ENCODE measurements around the gene SEC14L3. TPM values are rescaled to one million over a fixed set of nuclear protein-coding genes. Genes with fewer than 3 reads are reported as not detected.

SEC14L3 gene
- total RNA-seq, 1 donor from 2014 or later, result 1.8 TPM

GRCh38 chr22:30432096-30432495 is 39.7 kb downstream of the SEC14L3 start:
- H3K27me3 ChIP-seq (ENCODE audit: low read depth), result no peaks in the 10 kb centered on the region
- no peak for TF ChIP-seq CTCF (IDR thresholded peaks at IDR 0.05)
- DNase-seq (no peak), ATAC-seq (no peak)
- no peak overlapping the region for H3K27ac ChIP-seq
- H3K9me3 ChIP-seq, result no peaks in the 10 kb centered on the region
- H3K4me3 ChIP-seq, result no peak overlapping the region
- no peaks in the 10 kb centered on the region for H3K4me1 ChIP-seq
- no peaks in the 10 kb centered on the region for H3K36me3 ChIP-seq
- intact Hi-C loops (cut with DNase I), result no loop called here

GRCh38 chr22:30430933-30431332 is 40.9 kb downstream of the SEC14L3 start:
- H3K27ac ChIP-seq, result no peak overlapping the region
- H3K27me3 ChIP-seq (ENCODE audit: low read depth), result no peaks in the 10 kb centered on the region
- DNase-seq, result no peak
- intact Hi-C loops (cut with DNase I), result no loop called here
- H3K4me3 ChIP-seq, result no peak overlapping the region
- H3K9me3 ChIP-seq, result no peaks in the 10 kb centered on the region
- TF ChIP-seq CTCF (IDR thresholded peaks at IDR 0.05), result no peak
- H3K36me3 ChIP-seq, result no peaks in the 10 kb centered on the region
- no peak for ATAC-seq
- H3K4me1 ChIP-seq, result peaks cover 11% of the 10 kb centered on the region

- H3K4me3 ChIP-seq, result no peak overlapping the region
- intact Hi-C loops (cut with DNase I), result no loop called here
- no peak for ATAC-seq
- no peak for DNase-seq
- H3K27me3 ChIP-seq (ENCODE audit: low read depth), result no peaks in the 10 kb centered on the region
- H3K4me1 ChIP-seq, result peaks cover 17% of the 10 kb centered on the region
- TF ChIP-seq CTCF (IDR thresholded peaks at IDR 0.05), result no peak
- no peaks in the 10 kb centered on the region for H3K9me3 ChIP-seq
- H3K27ac ChIP-seq, result no peak overlapping the region
- no peaks in the 10 kb centered on the region for H3K36me3 ChIP-seq
Observed at GRCh38 chr22:30429887-30430286, 41.9 kb downstream of the SEC14L3 start.

GRCh38 chr22:30427871-30428270 is 43.9 kb downstream of the SEC14L3 start:
- peaks cover 27% of the 10 kb centered on the region for H3K4me1 ChIP-seq
- ATAC-seq, result no peak
- no peak for TF ChIP-seq CTCF (IDR thresholded peaks at IDR 0.05)
- H3K9me3 ChIP-seq, result no peaks in the 10 kb centered on the region
- intact Hi-C loops (cut with DNase I), result no loop called here
- no peak for DNase-seq
- no peaks in the 10 kb centered on the region for H3K36me3 ChIP-seq
- no peaks in the 10 kb centered on the region for H3K27me3 ChIP-seq (ENCODE audit: low read depth)
- no peak overlapping the region for H3K4me3 ChIP-seq
- H3K27ac ChIP-seq, result no peak overlapping the region

- Histone ChIP-seq H3K27ac (peak overlapping the region; percentile 79), H3K4me1 (peaks cover 39% of the 10 kb centered on the region), H3K4me3 (peak overlapping the region; percentile 84), H3K9me3 (no peaks in the 10 kb centered on the region), H3K27me3 (ENCODE audit: low read depth) (no peaks in the 10 kb centered on the region), H3K36me3 (no peaks in the 10 kb centered on the region)
- intact Hi-C loops (cut with DNase I), result no loop called here
- DNase-seq (peak; percentile 93), ATAC-seq (peak; percentile 62 to 69)
- peak; percentile 77 for TF ChIP-seq CTCF (IDR thresholded peaks at IDR 0.05)
Observed at GRCh38 chr22:30426388-30427353, 45.1 kb downstream of the SEC14L3 start.
